Natural killer cell (primary cell): ENCODE data around the gene WEE2. TPM values are rescaled to one million over a fixed set of nuclear protein-coding genes. Genes with fewer than 3 reads are reported as not detected.

Experiments used
- ATAC-seq, 3 donors: fragments of 150-1000 bp in 2 of 3; fragments of 200-7000 bp in 1 of 3; cut with Tn5 transposase; 1 replicate in 1 of 3; 2 replicates in 2 of 3; pipeline ENCODE4 v1.10.0; 2021; ENCODE audit warnings: mild to moderate bottlenecking in 2 of 3, moderate library complexity in 2 of 3
- DNase-seq, 2 donors: peaks; one replicate each; pipeline versions ENCODE4 v3.0.0 to v3.0.0-alpha.2; 2013 to 2021; ENCODE audit warnings: mixed read lengths in 1 of 2
- H3K27ac ChIP-seq: one replicate; pipeline ENCODE4 v1.5.1; 2013; ENCODE audit warnings: mild to moderate bottlenecking, low read length
- H3K27me3 ChIP-seq: one replicate; pipeline ENCODE4 v1.6.1; 2013; ENCODE audit warnings: low read length; ENCODE audit not compliant: control insufficient read depth, insufficient read depth
- H3K36me3 ChIP-seq: one replicate; pipeline ENCODE4 v1.6.1; 2013; ENCODE audit warnings: low read length; ENCODE audit not compliant: control insufficient read depth, insufficient read depth
- H3K4me1 ChIP-seq: one replicate; pipeline ENCODE4 v1.6.1; 2013; ENCODE audit warnings: low read length; ENCODE audit not compliant: control insufficient read depth, insufficient read depth
- H3K4me3 ChIP-seq: one replicate; pipeline ENCODE4 v1.5.1; 2013; ENCODE audit warnings: low read length
- H3K9me3 ChIP-seq: one replicate; pipeline ENCODE4 v1.6.1; 2013; ENCODE audit warnings: low read length; ENCODE audit not compliant: control insufficient read depth, insufficient read depth
- H3K27ac Mint-ChIP-seq, 2 donors: one replicate each; pipeline ENCODE4 v1.8.0; 2022; ENCODE audit warnings: mild to moderate bottlenecking in 2 of 2, mixed read lengths in 2 of 2, moderate library complexity in 1 of 2
- H3K27me3 Mint-ChIP-seq, 2 donors: one replicate each; pipeline ENCODE4 v1.8.0; 2022; ENCODE audit warnings: low read depth in 2 of 2, mixed read lengths in 2 of 2
- H3K36me3 Mint-ChIP-seq: one replicate; pipeline ENCODE4 v1.8.0; 2022; ENCODE audit warnings: mixed read lengths
- H3K4me1 Mint-ChIP-seq, 2 donors: one replicate each; pipeline ENCODE4 v1.8.0; 2022; ENCODE audit warnings: mixed read lengths in 2 of 2
- H3K4me3 Mint-ChIP-seq: one replicate; pipeline ENCODE4 v1.8.0; 2022; ENCODE audit warnings: mild to moderate bottlenecking, moderate library complexity, mixed read lengths
- H3K9me3 Mint-ChIP-seq, 2 donors: one replicate each; pipeline ENCODE4 v1.8.0; 2022; ENCODE audit warnings: mixed read lengths in 2 of 2
- CTCF ChIP-seq: fragments of 200-600 bp; IDR thresholded peaks from one replicate; pipeline ENCODE4 v1.8.0; 2022; ENCODE audit warnings: antibody characterized with exemption
- WGBS: methylation state at CpG from one replicate; pipeline ENCODE4 v1.1.7; 2013; ENCODE audit warnings: missing lambda C conversion rate; ENCODE audit not compliant: insufficient coverage; 5-methylcytosine and 5-hydroxymethylcytosine counted together
- intact Hi-C: fragments of 100-400 bp; cut with micrococcal nuclease; formaldehyde crosslinking; loops from one replicate; pipeline ENCODE4 v1.14.2; 2022
- total RNA-seq, 4 donors: library from RNA; stranded (reverse); fragments of 120-200 nt in 1 of 4; gene quantifications; one replicate each; pipeline versions ENCODE4 v1.2.3 to v1.2.4, GENCODE V29; 2013 to 2022

Gene WEE2
- total RNA-seq, 3 donors from 2014 or later (not counting 1 experiment from before 2014, with no cell fraction given), result 0.16 to 0.68 (median 0.23) TPM

GRCh38 chr7:141663081-141663849 lies 44.9 kb upstream of the WEE2 start:
- no peaks in the 10 kb centered on the region for H3K36me3 Mint-ChIP-seq

GRCh38 chr7:141664450-141664849 lies 43.7 kb upstream of the WEE2 start:
- Histone ChIP-seq H3K27ac (no peak overlapping the region), H3K9me3 (no peaks in the 10 kb centered on the region), H3K4me3 (no peak overlapping the region), H3K36me3 (peaks cover 24% of the 10 kb centered on the region), H3K4me1 (peaks cover 12% of the 10 kb centered on the region), H3K27me3 (no peaks in the 10 kb centered on the region)
- H3K27me3 Mint-ChIP-seq, result no peaks in the 10 kb centered on the region
- H3K9me3 Mint-ChIP-seq, result no peaks in the 10 kb centered on the region
- ATAC-seq (no peak), DNase-seq (no peak)
- peak overlapping the region in 1 of 2 donors; percentile 70 for H3K27ac Mint-ChIP-seq
- peaks cover 7 to 12% of the 10 kb centered on the region in 2 donors for H3K4me1 Mint-ChIP-seq
- intact Hi-C loops, result no loop called here
- no peak for TF ChIP-seq CTCF
- H3K4me3 Mint-ChIP-seq, result no peak overlapping the region
- 98% methylated on average over 6 of the region's 6 CpGs for WGBS
- no peaks in the 10 kb centered on the region for H3K36me3 Mint-ChIP-seq

More at GRCh38 chr7:141663081-141663849, 44.9 kb upstream of the WEE2 start:
- WGBS, result 52% methylated on average over 5 of the region's 6 CpGs
- TF ChIP-seq CTCF, result no peak
- no peaks in the 10 kb centered on the region for H3K9me3 ChIP-seq
- peaks cover 12% of the 10 kb centered on the region for H3K4me1 ChIP-seq
- H3K27me3 ChIP-seq, result no peaks in the 10 kb centered on the region
- no peak overlapping the region for H3K27ac ChIP-seq
- no peaks in the 10 kb centered on the region for H3K27me3 Mint-ChIP-seq
- peaks cover 7 to 14% of the 10 kb centered on the region in 2 donors for H3K4me1 Mint-ChIP-seq
- H3K9me3 Mint-ChIP-seq, result no peaks in the 10 kb centered on the region
- ATAC-seq (peak in 1 of 3 donors; percentile 54), DNase-seq (no peak)
- peaks cover 35% of the 10 kb centered on the region for H3K36me3 ChIP-seq
- H3K27ac Mint-ChIP-seq, result peak overlapping the region; percentile 65 to 70
- intact Hi-C loops, result no loop called here
- no peak overlapping the region for H3K4me3 Mint-ChIP-seq
- no peak overlapping the region for H3K4me3 ChIP-seq

- H3K4me3 Mint-ChIP-seq, result no peak overlapping the region
- peaks cover 25% of the 10 kb centered on the region for H3K36me3 ChIP-seq
Measured at GRCh38 chr7:141665208-141666035, 42.7 kb upstream of the WEE2 start.

More at GRCh38 chr7:141665208-141666035, 42.7 kb upstream of the WEE2 start:
- Mint-ChIP-seq H3K4me1 (peaks cover 7 to 9% of the 10 kb centered on the region in 2 donors), H3K36me3 (no peaks in the 10 kb centered on the region), H3K27me3 (no peaks in the 10 kb centered on the region), H3K9me3 (no peaks in the 10 kb centered on the region), H3K27ac (peak overlapping the region; percentile 39 to 61)
- Histone ChIP-seq H3K9me3 (no peaks in the 10 kb centered on the region), H3K27me3 (no peaks in the 10 kb centered on the region), H3K27ac (no peak overlapping the region), H3K4me3 (no peak overlapping the region), H3K4me1 (peaks cover 12% of the 10 kb centered on the region)
- intact Hi-C loops, result no loop called here
- 96% methylated on average over 18 of the region's 18 CpGs for WGBS
- no peak for TF ChIP-seq CTCF
- DNase-seq (no peak), ATAC-seq (no peak)
